Mesendoderm (in vitro differentiated cells): ENCODE measurements around the gene DISP2.

Source experiments
- DNase-seq: peaks from one replicate; pipeline ENCODE4 v3.0.0; 2013
- H2AK5ac ChIP-seq: 2 replicates; pipeline ENCODE4 v1.6.1; 2013; ENCODE audit warnings: low read length, inconsistent platforms
- H2BK120ac ChIP-seq: 2 replicates; pipeline ENCODE4 v1.6.1; 2013; ENCODE audit warnings: low read depth, mild to moderate bottlenecking, low read length, moderate library complexity, mixed read lengths
- H2BK15ac ChIP-seq: replicated peaks from 2 replicates; pipeline ENCODE4 v1.6.1; 2013; ENCODE audit warnings: low read depth, mild to moderate bottlenecking, moderate library complexity
- H2BK5ac ChIP-seq: 2 replicates; pipeline ENCODE4 v1.6.1; 2013; ENCODE audit warnings: low read length, inconsistent platforms
- H3K18ac ChIP-seq: 2 replicates; pipeline ENCODE4 v1.6.1; 2013; ENCODE audit warnings: mild to moderate bottlenecking, low read length, mixed read lengths
- H3K23ac ChIP-seq: one replicate; pipeline ENCODE4 v1.6.1; 2013; ENCODE audit warnings: low read length
- H3K27ac ChIP-seq: 2 replicates; pipeline ENCODE4 v1.5.1; 2013; ENCODE audit warnings: low read depth, mild to moderate bottlenecking, inconsistent platforms, low read length, moderate library complexity
- H3K27me3 ChIP-seq: 2 replicates; pipeline ENCODE4 v1.6.1; 2013; ENCODE audit warnings: low read length, control low read depth, mild to moderate bottlenecking, inconsistent platforms; ENCODE audit not compliant: insufficient read depth, poor library complexity
- H3K36me3 ChIP-seq: 2 replicates; pipeline ENCODE4 v1.6.1; 2013; ENCODE audit warnings: low read length, inconsistent platforms; ENCODE audit not compliant: control insufficient read depth, insufficient read depth
- H3K4ac ChIP-seq: one replicate; pipeline ENCODE4 v1.6.1; 2013; ENCODE audit warnings: low read depth, mild to moderate bottlenecking, low read length, moderate library complexity
- H3K4me1 ChIP-seq: 2 replicates; pipeline ENCODE4 v1.6.1; 2013; ENCODE audit warnings: low read depth, low read length, inconsistent platforms; ENCODE audit not compliant: control insufficient read depth
- H3K4me2 ChIP-seq: 2 replicates; pipeline ENCODE4 v1.6.1; 2013; ENCODE audit warnings: low read length
- H3K4me3 ChIP-seq: 2 replicates; pipeline ENCODE4 v1.5.1; 2013; ENCODE audit warnings: mild to moderate bottlenecking, low read length
- H3K56ac ChIP-seq: one replicate; pipeline ENCODE4 v1.6.1; 2013; ENCODE audit warnings: low read length
- H3K79me1 ChIP-seq: 2 replicates; pipeline ENCODE4 v1.6.1; 2013; ENCODE audit warnings: low read length, inconsistent platforms
- H3K79me2 ChIP-seq: 2 replicates; pipeline ENCODE4 v1.6.1; 2013; ENCODE audit warnings: mild to moderate bottlenecking, low read length; ENCODE audit not compliant: control insufficient read depth, insufficient read depth
- H3K9ac ChIP-seq: 2 replicates; pipeline ENCODE4 v1.6.1; 2013; ENCODE audit warnings: low read length, inconsistent platforms
- H4K5ac ChIP-seq: one replicate; pipeline ENCODE4 v1.6.1; 2013; ENCODE audit warnings: low read length
- H4K8ac ChIP-seq: one replicate; pipeline ENCODE4 v1.6.1; 2013; ENCODE audit warnings: low read depth, mild to moderate bottlenecking, control low read depth, low read length, moderate library complexity
- WGBS: extraction: QIAGEN DNeasy Blood & Tissue Kit; methylation state at CpG from one replicate; pipeline ENCODE4 v1.1.7; 2013; ENCODE audit warnings: low lambda C conversion rate, missing lambda C conversion rate; ENCODE audit not compliant: insufficient coverage; ENCODE audit errors: extremely low coverage; 5-methylcytosine and 5-hydroxymethylcytosine counted together

The DISP2 gene

GRCh38 chr15:40421246-40422157 is 63.5 kb downstream of the DISP2 start:
- Histone ChIP-seq H4K8ac (no peak overlapping the region), H3K36me3 (no peaks in the 10 kb centered on the region), H3K4me1 (no peaks in the 10 kb centered on the region), H3K9ac (peak overlapping the region; percentile 61), H3K18ac (no peak overlapping the region), H2BK120ac (no peak overlapping the region), H4K5ac (no peak overlapping the region), H3K27ac (no peak overlapping the region), H2BK5ac (no peak overlapping the region), H3K4me3 (no peak overlapping the region), H3K4me2 (peak overlapping the region; percentile 37), H3K79me1 (no peaks in the 10 kb centered on the region), H3K27me3 (no peaks in the 10 kb centered on the region), H3K56ac (peak overlapping the region; percentile 80), H3K4ac (no peak overlapping the region), H2AK5ac (no peak overlapping the region), H3K79me2 (no peaks in the 10 kb centered on the region), H2BK15ac (no peak overlapping the region), H3K23ac (no peak overlapping the region)
- WGBS, result no CpG with 5 or more reads among the region's 31 CpGs
- DNase-seq, result peak; percentile 77

- Histone ChIP-seq H2BK120ac (no peak overlapping the region), H3K4ac (no peak overlapping the region), H4K8ac (no peak overlapping the region), H4K5ac (no peak overlapping the region), H2BK15ac (no peak overlapping the region), H3K27ac (no peak overlapping the region), H3K56ac (no peak overlapping the region), H2AK5ac (no peak overlapping the region), H3K9ac (no peak overlapping the region), H3K18ac (no peak overlapping the region), H3K27me3 (no peaks in the 10 kb centered on the region), H3K4me3 (no peak overlapping the region), H3K79me1 (no peaks in the 10 kb centered on the region), H3K23ac (no peak overlapping the region), H2BK5ac (no peak overlapping the region), H3K4me2 (no peak overlapping the region), H3K79me2 (no peaks in the 10 kb centered on the region), H3K4me1 (peaks cover 2% of the 10 kb centered on the region), H3K36me3 (no peaks in the 10 kb centered on the region)
- WGBS, result no CpG with 5 or more reads among the region's 6 CpGs
- DNase-seq, result no peak
Observed at GRCh38 chr15:40424483-40425115, 66.6 kb downstream of the DISP2 start.

GRCh38 chr15:40425681-40426080 is 67.7 kb downstream of the DISP2 start:
- no peak overlapping the region for H3K4me3 ChIP-seq
- WGBS, result no CpG with 5 or more reads among the region's 5 CpGs

GRCh38 chr15:40427188-40427587 is 69.2 kb downstream of the DISP2 start:
- Histone ChIP-seq H2BK5ac (no peak overlapping the region), H3K4me1 (peaks cover 7% of the 10 kb centered on the region), H3K4me3 (no peak overlapping the region), H2AK5ac (no peak overlapping the region), H3K18ac (no peak overlapping the region), H3K56ac (no peak overlapping the region), H3K27ac (no peak overlapping the region), H4K5ac (no peak overlapping the region), H3K36me3 (no peaks in the 10 kb centered on the region), H3K79me1 (no peaks in the 10 kb centered on the region), H3K79me2 (no peaks in the 10 kb centered on the region), H2BK120ac (no peak overlapping the region), H4K8ac (no peak overlapping the region), H2BK15ac (no peak overlapping the region), H3K23ac (no peak overlapping the region), H3K4me2 (no peak overlapping the region), H3K4ac (no peak overlapping the region), H3K27me3 (no peaks in the 10 kb centered on the region), H3K9ac (no peak overlapping the region)
- WGBS, result no CpG with 5 or more reads among the region's 9 CpGs
- DNase-seq, result no peak

More at GRCh38 chr15:40425681-40426080, 67.7 kb downstream of the DISP2 start:
- Histone ChIP-seq H3K4me1 (peaks cover 7% of the 10 kb centered on the region), H2AK5ac (no peak overlapping the region), H3K27me3 (no peaks in the 10 kb centered on the region), H3K4ac (no peak overlapping the region), H3K4me2 (no peak overlapping the region), H3K27ac (no peak overlapping the region), H2BK120ac (no peak overlapping the region), H3K79me1 (no peaks in the 10 kb centered on the region), H2BK15ac (no peak overlapping the region), H3K9ac (no peak overlapping the region), H3K56ac (no peak overlapping the region), H4K5ac (no peak overlapping the region), H3K36me3 (no peaks in the 10 kb centered on the region), H3K18ac (no peak overlapping the region), H2BK5ac (no peak overlapping the region), H3K23ac (no peak overlapping the region), H3K79me2 (no peaks in the 10 kb centered on the region), H4K8ac (no peak overlapping the region)
- no peak for DNase-seq

GRCh38 chr15:40428185-40428584 is 70.2 kb downstream of the DISP2 start:
- H3K56ac ChIP-seq, result no peak overlapping the region
- H4K5ac ChIP-seq, result no peak overlapping the region
- no peaks in the 10 kb centered on the region for H3K79me2 ChIP-seq

More at GRCh38 chr15:40428185-40428584, 70.2 kb downstream of the DISP2 start:
- no peak for DNase-seq
- Histone ChIP-seq H3K9ac (no peak overlapping the region), H3K18ac (no peak overlapping the region), H2AK5ac (no peak overlapping the region), H3K4ac (no peak overlapping the region), H4K8ac (no peak overlapping the region), H3K27ac (no peak overlapping the region), H2BK120ac (no peak overlapping the region), H3K4me2 (no peak overlapping the region), H3K79me1 (no peaks in the 10 kb centered on the region), H3K27me3 (no peaks in the 10 kb centered on the region), H3K4me3 (no peak overlapping the region), H3K23ac (no peak overlapping the region), H3K36me3 (no peaks in the 10 kb centered on the region), H3K4me1 (peaks cover 7% of the 10 kb centered on the region), H2BK15ac (no peak overlapping the region), H2BK5ac (no peak overlapping the region)
- WGBS, result no CpG with 5 or more reads among the region's 4 CpGs
